ENCODE results near the gene RBPJ.

The RBPJ gene

DNA sequence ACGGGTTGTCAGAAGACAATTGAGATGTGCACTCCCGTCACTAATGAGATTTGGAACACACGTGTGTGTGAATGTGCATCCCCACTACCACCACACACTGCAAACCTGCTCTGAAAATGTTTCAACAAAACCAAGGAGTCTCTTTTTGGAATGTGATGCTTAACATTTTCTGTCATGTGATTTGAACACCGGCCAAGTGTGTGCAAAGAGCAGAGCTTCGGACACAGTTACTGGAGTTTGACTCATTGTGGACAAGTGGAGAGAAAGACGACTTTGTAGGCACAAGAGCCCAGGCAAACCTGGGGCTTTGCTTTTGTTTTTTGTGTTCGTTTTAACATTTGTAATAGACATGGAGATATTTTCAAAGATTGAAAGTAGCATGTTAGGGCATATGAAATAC, 120.3 kb downstream of the RBPJ start:
- H3K9me3 ChIP-seq (ENCODE audit: control insufficient read depth, low read length) = peaks cover 10% of the 10 kb centered on the region
- H3K4me1 ChIP-seq (ENCODE audit: control insufficient read depth, insufficient read depth, low read length, poor library complexity, severe bottlenecking) = no peaks in the 10 kb centered on the region
- 95 to 97% methylated on average over 5 of the region's 7 CpGs for WGBS, 2 experiments (ENCODE audit: insufficient coverage in 2 of 2)
- peaks cover 28% of the 10 kb centered on the region for H3K36me3 ChIP-seq (ENCODE audit: control insufficient read depth, insufficient read depth, low read length)
- H3K4me3 ChIP-seq (ENCODE audit: extremely low read depth, insufficient read depth, low read length, poor library complexity, severe bottlenecking) = no peak overlapping the region
- H3K27ac ChIP-seq (ENCODE audit: low read depth, low read length, severe bottlenecking) = no peak overlapping the region

DNA sequence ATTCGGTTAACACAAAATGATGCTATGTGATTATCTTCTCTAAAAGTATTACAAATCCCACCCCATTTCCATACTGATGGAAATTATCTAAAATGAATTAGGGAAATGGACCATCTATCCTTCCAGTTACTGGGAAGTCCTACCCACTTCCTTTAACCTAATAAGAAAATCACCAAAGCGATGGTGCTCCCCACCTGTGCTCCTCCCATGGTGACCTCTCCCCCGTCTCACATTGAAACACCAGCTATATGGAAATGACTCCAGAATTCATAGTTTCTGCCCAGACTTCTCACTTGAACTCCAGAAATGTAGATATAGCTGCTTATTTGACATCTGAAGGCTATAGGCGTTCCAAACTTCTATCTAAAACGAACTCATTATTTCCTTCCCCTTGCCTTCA, 121.0 kb downstream of the RBPJ start:
- peaks cover 10% of the 10 kb centered on the region for H3K9me3 ChIP-seq (ENCODE audit: control insufficient read depth, low read length)
- H3K36me3 ChIP-seq (ENCODE audit: control insufficient read depth, insufficient read depth, low read length) = peaks cover 21% of the 10 kb centered on the region
- H3K4me1 ChIP-seq (ENCODE audit: control insufficient read depth, insufficient read depth, low read length, poor library complexity, severe bottlenecking) = no peaks in the 10 kb centered on the region
- H3K4me3 ChIP-seq (ENCODE audit: extremely low read depth, insufficient read depth, low read length, poor library complexity, severe bottlenecking) = no peak overlapping the region
- WGBS, 2 experiments (ENCODE audit: insufficient coverage in 2 of 2) = 69 to 100% methylated on average over 2 to 3 of the region's 5 CpGs
- H3K27ac ChIP-seq (ENCODE audit: low read depth, low read length, severe bottlenecking) = no peak overlapping the region

DNA sequence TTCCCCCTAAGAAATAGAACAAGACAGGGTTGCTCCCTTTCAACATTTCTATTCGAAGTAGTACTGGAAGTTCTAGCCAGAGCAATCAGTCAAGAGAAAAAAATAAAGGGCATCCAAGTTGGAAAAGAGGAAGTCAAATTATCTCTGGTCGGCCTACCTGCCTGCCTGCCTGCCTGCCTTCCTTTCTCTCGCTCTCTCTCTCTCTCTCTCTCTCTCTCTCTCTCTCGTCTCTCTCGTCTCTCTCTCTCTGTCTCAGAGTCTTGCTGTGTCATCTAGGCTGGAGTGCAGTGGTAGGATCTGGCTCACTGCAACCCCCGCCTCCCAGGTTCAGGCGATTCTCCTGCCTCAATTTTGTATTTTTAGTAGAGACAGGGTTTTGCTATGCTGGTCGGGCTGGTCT, 126.6 kb downstream of the RBPJ start:
- no peaks in the 10 kb centered on the region for H3K4me1 ChIP-seq (ENCODE audit: control insufficient read depth, insufficient read depth, low read length, poor library complexity, severe bottlenecking)
- WGBS, 2 experiments (ENCODE audit: insufficient coverage in 2 of 2) = 73 to 100% methylated on average over 1 of the region's 8 CpGs
- no peak overlapping the region for H3K4me3 ChIP-seq (ENCODE audit: extremely low read depth, insufficient read depth, low read length, poor library complexity, severe bottlenecking)
- H3K36me3 ChIP-seq (ENCODE audit: control insufficient read depth, insufficient read depth, low read length) = no peaks in the 10 kb centered on the region
- peaks cover 10% of the 10 kb centered on the region for H3K9me3 ChIP-seq (ENCODE audit: control insufficient read depth, low read length)
- no peak overlapping the region for H3K27ac ChIP-seq (ENCODE audit: low read depth, low read length, severe bottlenecking)

DNA sequence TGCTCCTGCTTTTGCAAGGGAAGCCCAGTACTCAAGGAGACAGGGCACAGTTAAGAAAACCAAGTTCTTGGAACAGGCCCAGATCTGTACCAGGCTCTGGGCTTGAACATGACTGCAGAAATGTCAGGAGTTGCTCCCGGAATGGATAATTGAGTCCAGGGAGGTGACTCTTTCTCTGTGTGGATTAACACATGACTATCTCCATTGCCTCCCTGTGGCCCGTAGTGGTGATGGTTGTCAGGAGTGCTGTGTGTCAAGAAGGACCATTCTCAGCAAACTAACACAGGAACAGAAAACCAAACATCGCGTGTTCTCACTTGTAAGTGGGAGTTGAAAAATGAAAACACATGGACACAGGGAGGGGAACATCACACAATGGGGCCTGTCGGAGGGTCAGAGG, 129.6 kb downstream of the RBPJ start:
- Histone ChIP-seq H3K4me3 (ENCODE audit: extremely low read depth, insufficient read depth, low read length, poor library complexity, severe bottlenecking) (no peak overlapping the region), H3K9me3 (ENCODE audit: control insufficient read depth, low read length) (peaks cover 13% of the 10 kb centered on the region), H3K27ac (ENCODE audit: low read depth, low read length, severe bottlenecking) (no peak overlapping the region), H3K4me1 (ENCODE audit: control insufficient read depth, insufficient read depth, low read length, poor library complexity, severe bottlenecking) (no peaks in the 10 kb centered on the region), H3K36me3 (ENCODE audit: control insufficient read depth, insufficient read depth, low read length) (no peaks in the 10 kb centered on the region)
- 90 to 92% methylated on average over 2 to 3 of the region's 5 CpGs for WGBS, 2 experiments (ENCODE audit: insufficient coverage in 2 of 2)

DNA sequence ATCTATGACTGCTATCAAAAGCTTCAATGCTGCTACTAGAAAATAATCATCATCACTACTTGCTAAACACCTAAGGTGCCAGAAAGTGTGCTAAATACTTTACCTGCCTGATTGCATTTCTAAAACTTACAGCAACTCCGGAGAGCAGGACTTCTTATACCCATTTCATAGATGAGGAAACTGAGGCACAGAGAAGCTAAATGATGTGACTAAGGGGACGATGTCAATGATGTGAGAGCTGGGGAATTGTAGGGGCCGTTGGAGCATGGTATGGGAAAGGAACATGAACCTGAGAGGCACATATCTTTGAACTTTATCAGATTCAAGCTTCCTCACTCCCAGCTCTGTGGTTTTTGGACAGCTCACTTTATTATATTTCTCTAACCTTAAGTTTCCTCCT, 130.8 kb downstream of the RBPJ start:
- no peak overlapping the region for H3K4me3 ChIP-seq (ENCODE audit: extremely low read depth, insufficient read depth, low read length, poor library complexity, severe bottlenecking)
- H3K9me3 ChIP-seq (ENCODE audit: control insufficient read depth, low read length) = peaks cover 13% of the 10 kb centered on the region
- H3K4me1 ChIP-seq (ENCODE audit: control insufficient read depth, insufficient read depth, low read length, poor library complexity, severe bottlenecking) = no peaks in the 10 kb centered on the region
- no peak overlapping the region for H3K27ac ChIP-seq (ENCODE audit: low read depth, low read length, severe bottlenecking)
- H3K36me3 ChIP-seq (ENCODE audit: control insufficient read depth, insufficient read depth, low read length) = no peaks in the 10 kb centered on the region
- 100% methylated on average over 1 of the region's 3 CpGs; no CpG with 5 or more reads in 1 of the 2 experiments for WGBS, 2 experiments (ENCODE audit: insufficient coverage in 2 of 2)

DNA sequence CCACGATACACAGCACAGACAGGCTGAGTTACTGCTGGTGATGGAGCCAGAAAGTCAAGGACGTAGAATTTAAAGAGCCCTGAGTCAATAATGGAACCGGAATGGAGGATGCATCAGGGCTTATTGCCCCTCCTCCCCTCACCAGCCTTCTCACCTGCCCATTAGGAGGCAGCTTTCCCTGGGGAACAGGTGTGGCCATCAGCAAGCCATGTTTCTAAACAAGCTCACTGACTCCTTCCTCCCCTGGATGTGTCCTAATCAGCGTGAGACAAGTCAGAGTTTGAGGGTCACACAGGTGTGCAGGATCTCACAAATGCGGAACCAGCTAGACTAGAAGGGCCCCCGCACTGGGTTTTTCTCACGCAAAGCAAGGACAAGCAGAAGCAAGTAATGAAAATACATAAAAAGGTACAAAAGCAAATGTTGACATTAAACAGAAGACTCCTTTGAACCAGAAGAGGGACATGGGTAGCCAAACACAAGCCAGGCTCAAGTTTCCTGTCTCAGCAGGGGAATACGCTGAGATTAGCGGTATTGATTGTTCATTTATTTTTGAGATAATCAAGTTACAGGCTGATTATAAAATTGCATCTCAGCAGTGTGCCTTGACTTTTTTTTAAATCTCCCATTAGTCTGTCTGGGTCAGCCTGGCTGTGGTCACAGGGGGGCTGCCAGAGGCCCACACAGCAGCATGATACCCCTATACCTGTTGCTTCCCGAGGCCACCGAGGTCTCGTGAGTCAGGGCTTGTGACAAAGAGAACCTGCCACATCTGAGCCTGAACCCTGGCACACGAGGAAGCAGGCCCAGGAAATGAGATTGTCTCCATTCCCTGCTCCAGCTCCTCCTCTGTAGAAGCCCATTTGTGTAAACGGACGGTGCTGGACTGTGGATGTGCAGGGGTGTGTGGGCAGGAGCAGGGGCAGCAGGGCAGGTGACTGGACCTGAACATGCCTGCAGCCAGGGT, 132.0 kb downstream of the RBPJ start:
- Histone ChIP-seq H3K27ac (ENCODE audit: low read depth, low read length, severe bottlenecking) (no peak overlapping the region), H3K4me3 (ENCODE audit: extremely low read depth, insufficient read depth, low read length, poor library complexity, severe bottlenecking) (no peak overlapping the region)

DNA sequence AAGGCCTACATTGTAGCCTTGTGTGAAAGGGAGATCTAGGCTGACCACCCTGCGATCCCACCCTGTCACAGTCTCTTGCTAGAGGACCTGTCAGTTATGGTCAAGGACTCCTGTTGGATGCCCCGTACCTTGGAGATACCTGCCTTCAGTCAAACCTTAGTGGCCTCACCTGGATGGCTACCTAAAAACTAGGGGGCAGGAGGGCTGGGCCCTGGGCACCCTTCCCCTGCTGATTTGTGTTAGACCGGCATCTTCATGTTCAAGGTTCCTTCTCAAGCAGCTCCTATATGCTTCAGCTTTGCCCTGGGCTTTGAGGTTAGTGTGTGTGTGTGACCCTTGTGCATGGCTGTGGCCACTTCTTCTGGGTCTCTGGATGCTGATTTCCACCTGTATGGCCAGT, 134.1 kb downstream of the RBPJ start:
- Histone ChIP-seq H3K9me3 (ENCODE audit: control insufficient read depth, low read length) (peaks cover 13% of the 10 kb centered on the region), H3K4me3 (ENCODE audit: extremely low read depth, insufficient read depth, low read length, poor library complexity, severe bottlenecking) (no peak overlapping the region)
- 75 to 98% methylated on average over 2 of the region's 3 CpGs for WGBS, 2 experiments (ENCODE audit: insufficient coverage in 2 of 2)

More for the DNA sequence above, 132.0 kb downstream of the RBPJ start:
- peaks cover 13% of the 10 kb centered on the region for H3K9me3 ChIP-seq (ENCODE audit: control insufficient read depth, low read length)
- H3K4me1 ChIP-seq (ENCODE audit: control insufficient read depth, insufficient read depth, low read length, poor library complexity, severe bottlenecking) = no peaks in the 10 kb centered on the region
- no peaks in the 10 kb centered on the region for H3K36me3 ChIP-seq (ENCODE audit: control insufficient read depth, insufficient read depth, low read length)
- WGBS, 2 experiments (ENCODE audit: insufficient coverage in 2 of 2) = 81 to 85% methylated on average over 10 to 13 of the region's 15 CpGs

DNA sequence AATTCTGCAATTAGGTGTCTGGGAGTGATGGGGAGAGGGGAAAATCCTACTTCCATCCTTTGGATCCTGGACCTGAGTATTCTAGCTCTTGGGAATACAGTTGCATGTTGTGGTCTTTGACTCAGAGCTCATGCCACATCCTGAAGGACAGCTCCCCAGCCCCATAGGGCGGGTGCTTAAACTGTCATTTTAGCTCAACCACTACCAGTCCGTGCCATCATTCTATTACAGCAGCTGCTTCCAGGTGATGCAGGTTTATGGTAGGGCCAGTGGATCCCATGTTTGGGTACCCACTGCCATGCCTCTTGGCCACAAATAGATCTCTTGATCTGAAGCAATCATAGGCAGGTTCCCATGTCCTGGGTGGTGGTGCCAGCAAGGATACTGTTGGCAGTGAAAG, 134.8 kb downstream of the RBPJ start:
- Histone ChIP-seq H3K9me3 (ENCODE audit: control insufficient read depth, low read length) (peaks cover 13% of the 10 kb centered on the region), H3K36me3 (ENCODE audit: control insufficient read depth, insufficient read depth, low read length) (no peaks in the 10 kb centered on the region), H3K4me3 (ENCODE audit: extremely low read depth, insufficient read depth, low read length, poor library complexity, severe bottlenecking) (no peak overlapping the region), H3K4me1 (ENCODE audit: control insufficient read depth, insufficient read depth, low read length, poor library complexity, severe bottlenecking) (no peaks in the 10 kb centered on the region), H3K27ac (ENCODE audit: low read depth, low read length, severe bottlenecking) (no peak overlapping the region)
- WGBS, 2 experiments (ENCODE audit: insufficient coverage in 2 of 2) = 75 to 94% methylated on average over 2 of the region's 2 CpGs

More for the DNA sequence above, 134.1 kb downstream of the RBPJ start:
- Histone ChIP-seq H3K27ac (ENCODE audit: low read depth, low read length, severe bottlenecking) (no peak overlapping the region), H3K4me1 (ENCODE audit: control insufficient read depth, insufficient read depth, low read length, poor library complexity, severe bottlenecking) (no peaks in the 10 kb centered on the region), H3K36me3 (ENCODE audit: control insufficient read depth, insufficient read depth, low read length) (no peaks in the 10 kb centered on the region)

DNA sequence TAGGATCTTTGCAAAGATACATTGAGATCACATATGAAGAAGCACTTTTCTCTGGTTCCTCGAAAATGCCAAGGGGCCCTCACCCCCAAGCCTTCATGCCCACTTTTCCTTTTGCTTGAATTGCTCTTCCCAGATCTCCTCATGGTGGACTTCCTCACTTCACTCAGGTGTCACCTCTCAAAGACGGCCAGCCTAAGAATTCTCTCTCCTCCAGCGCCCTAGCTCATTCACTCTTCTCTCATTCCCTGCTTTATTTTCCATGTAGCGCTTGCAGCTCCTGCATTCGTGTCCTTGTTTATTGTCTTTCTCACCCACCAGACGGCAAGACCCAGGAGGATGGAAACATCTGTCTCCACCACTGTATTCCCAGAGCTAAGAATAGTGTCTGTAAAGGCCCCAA, 136.6 kb downstream of the RBPJ start:
- no peaks in the 10 kb centered on the region for H3K4me1 ChIP-seq (ENCODE audit: control insufficient read depth, insufficient read depth, low read length, poor library complexity, severe bottlenecking)
- H3K4me3 ChIP-seq (ENCODE audit: extremely low read depth, insufficient read depth, low read length, poor library complexity, severe bottlenecking) = no peak overlapping the region
- peaks cover 13% of the 10 kb centered on the region for H3K9me3 ChIP-seq (ENCODE audit: control insufficient read depth, low read length)
- no peak overlapping the region for H3K27ac ChIP-seq (ENCODE audit: low read depth, low read length, severe bottlenecking)
- WGBS, 2 experiments (ENCODE audit: insufficient coverage in 2 of 2) = 91% methylated on average over 5 of the region's 6 CpGs
- H3K36me3 ChIP-seq (ENCODE audit: control insufficient read depth, insufficient read depth, low read length) = no peaks in the 10 kb centered on the region

DNA sequence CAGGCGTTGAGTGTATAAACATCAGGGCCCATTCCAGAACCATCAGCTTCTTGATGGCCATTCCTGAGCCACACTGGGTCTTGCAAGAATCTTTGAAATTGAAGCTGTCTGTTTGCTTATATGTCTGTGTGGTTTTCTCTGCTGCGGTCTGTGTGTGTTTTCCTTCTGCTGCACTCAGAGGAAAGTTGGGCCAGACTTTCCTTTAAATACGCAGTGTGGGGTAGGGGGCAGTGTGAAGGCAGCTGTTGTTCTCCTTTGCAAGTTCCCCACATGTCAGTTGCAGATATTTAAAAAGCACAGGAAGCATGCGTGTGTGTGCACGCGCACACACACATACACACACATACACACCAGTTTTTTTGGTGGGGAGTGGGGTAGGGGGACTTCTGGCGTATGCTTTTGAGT, 137.3 kb downstream of the RBPJ start:
- Histone ChIP-seq H3K4me1 (ENCODE audit: control insufficient read depth, insufficient read depth, low read length, poor library complexity, severe bottlenecking) (no peaks in the 10 kb centered on the region), H3K9me3 (ENCODE audit: control insufficient read depth, low read length) (peaks cover 14% of the 10 kb centered on the region), H3K36me3 (ENCODE audit: control insufficient read depth, insufficient read depth, low read length) (no peaks in the 10 kb centered on the region), H3K27ac (ENCODE audit: low read depth, low read length, severe bottlenecking) (no peak overlapping the region), H3K4me3 (ENCODE audit: extremely low read depth, insufficient read depth, low read length, poor library complexity, severe bottlenecking) (no peak overlapping the region)
- WGBS, 2 experiments (ENCODE audit: insufficient coverage in 2 of 2) = 96 to 100% methylated on average over 1 to 2 of the region's 7 CpGs

Measured in mesodermal cell (in vitro differentiated cells).